ENCODE results near the gene RIN1. TPM values are rescaled to one million over a fixed set of nuclear protein-coding genes. Genes with fewer than 3 reads are reported as not detected.
A peak's percentile ranks its signal among the peaks of the same experiment; 100 is the strongest.
"Not testable (repeated sequence)": the region's sequence is repeated elsewhere in the genome, so short reads cannot be mapped to it uniquely, and the experiment has no call there.

Gene RIN1
- 10 to 100 TPM; 32.9 to 55.0 (median 49.8) TPM for total RNA-seq (2021; fragmentation: NEBNext Ultra II Directional; extraction: Animal tissue kit (Norgen Biotek cat#: 25700))
- long read RNA-seq, transcript RIN1-201 (10 exons, 2,693 nt), result major isoform, 24 of 46 reads
- long read RNA-seq, partial matches to known transcripts, result 13 of 46 reads
- long read RNA-seq, other reads (novel, unspliced or antisense), result 9 of 46 reads

GRCh38 chr11:66336234-66337102 lies at the start of gene RIN1:
RIN1 (minus strand) TSS chr11:66336434; CDS start chr11:66336402, 32 bp downstream.
- Mint-ChIP-seq H3K4me1 (ENCODE audit: low read depth) (peaks cover 33% of the 10 kb centered on the region), H3K9me3 (no peaks in the 10 kb centered on the region), H3K36me3 (ENCODE audit: low read depth) (peaks cover 23% of the 10 kb centered on the region), H3K4me3 (peak within 1 kb of the TSS; percentile 99), H3K27me3 (ENCODE audit: insufficient read depth) (peaks cover 14% of the 10 kb centered on the region), H3K27ac (peak within 1 kb of the TSS; percentile 100)
- TF ChIP-seq, protein P1, sequence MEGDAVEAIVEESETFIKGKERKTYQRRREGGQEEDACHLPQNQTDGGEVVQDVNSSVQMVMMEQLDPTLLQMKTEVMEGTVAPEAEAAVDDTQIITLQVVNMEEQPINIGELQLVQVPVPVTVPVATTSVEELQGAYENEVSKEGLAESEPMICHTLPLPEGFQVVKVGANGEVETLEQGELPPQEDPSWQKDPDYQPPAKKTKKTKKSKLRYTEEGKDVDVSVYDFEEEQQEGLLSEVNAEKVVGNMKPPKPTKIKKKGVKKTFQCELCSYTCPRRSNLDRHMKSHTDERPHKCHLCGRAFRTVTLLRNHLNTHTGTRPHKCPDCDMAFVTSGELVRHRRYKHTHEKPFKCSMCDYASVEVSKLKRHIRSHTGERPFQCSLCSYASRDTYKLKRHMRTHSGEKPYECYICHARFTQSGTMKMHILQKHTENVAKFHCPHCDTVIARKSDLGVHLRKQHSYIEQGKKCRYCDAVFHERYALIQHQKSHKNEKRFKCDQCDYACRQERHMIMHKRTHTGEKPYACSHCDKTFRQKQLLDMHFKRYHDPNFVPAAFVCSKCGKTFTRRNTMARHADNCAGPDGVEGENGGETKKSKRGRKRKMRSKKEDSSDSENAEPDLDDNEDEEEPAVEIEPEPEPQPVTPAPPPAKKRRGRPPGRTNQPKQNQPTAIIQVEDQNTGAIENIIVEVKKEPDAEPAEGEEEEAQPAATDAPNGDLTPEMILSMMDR (IDR thresholded peaks at IDR 0.05), result peak; percentile 73
- DNase-seq, result peak; percentile 100

DNA sequence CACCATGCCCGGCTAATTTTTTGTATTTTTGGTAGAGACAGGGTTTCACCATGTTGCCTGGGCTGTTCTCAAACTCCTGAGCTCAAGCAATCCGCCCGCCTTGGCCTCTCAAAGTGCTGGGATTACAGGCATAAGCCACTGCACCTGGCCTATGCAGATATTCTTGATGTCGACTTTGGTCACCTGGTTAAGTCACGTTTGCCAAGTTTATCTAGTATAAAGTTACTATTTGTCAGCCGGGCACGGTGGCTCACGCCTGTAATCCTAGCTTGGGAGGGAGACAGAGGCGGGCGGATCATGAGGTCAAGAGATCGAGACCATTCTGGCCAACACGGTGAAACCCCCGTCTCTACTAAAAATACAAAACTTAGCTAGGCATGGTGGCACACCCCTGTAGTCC lies 48.1 kb upstream of the RIN1 start:
- not testable (repeated sequence) for H3K27ac Mint-ChIP-seq; H3K36me3 Mint-ChIP-seq (ENCODE audit: low read depth); H3K9me3 Mint-ChIP-seq; H3K27me3 Mint-ChIP-seq (ENCODE audit: insufficient read depth); DNase-seq; H3K4me3 Mint-ChIP-seq
- peaks cover 12% of the 10 kb centered on the region for H3K4me1 Mint-ChIP-seq (ENCODE audit: low read depth)

GRCh38 chr11:66380264-66380663 lies 44.0 kb upstream of the RIN1 start:
- not testable (repeated sequence) for H3K9me3 Mint-ChIP-seq; H3K27ac Mint-ChIP-seq; H3K36me3 Mint-ChIP-seq (ENCODE audit: low read depth); H3K4me1 Mint-ChIP-seq (ENCODE audit: low read depth); H3K4me3 Mint-ChIP-seq; H3K27me3 Mint-ChIP-seq (ENCODE audit: insufficient read depth); DNase-seq

DNA sequence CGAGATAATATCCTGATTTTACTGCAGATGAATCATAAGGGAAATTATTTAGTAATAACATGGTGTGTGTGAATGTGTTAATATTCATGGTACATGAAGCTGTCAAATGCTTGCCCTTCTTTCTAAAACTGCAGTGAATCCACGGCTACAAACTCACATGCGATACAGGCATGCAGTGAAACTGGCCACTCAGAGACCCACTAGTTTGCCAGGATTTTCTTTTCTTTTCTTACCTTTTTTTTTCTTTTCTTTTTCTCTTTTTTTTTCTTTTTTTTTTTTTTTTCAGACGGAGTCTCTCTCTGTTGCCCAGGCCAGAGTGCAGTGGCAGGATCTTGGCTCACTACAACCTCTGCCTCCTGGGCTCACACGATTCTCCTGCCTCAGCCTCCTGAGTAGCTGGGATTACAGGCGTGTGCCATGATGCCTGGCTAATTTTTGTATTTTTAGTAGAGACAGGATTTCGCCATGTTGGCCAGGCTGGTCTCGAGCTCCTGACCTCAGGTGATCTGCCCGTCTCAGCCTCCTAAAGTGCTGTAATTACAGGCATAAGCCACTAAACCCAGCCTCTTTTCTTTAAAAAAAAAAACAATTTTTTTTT lies 37.6 kb upstream of the RIN1 start:
- not testable (repeated sequence) for H3K36me3 Mint-ChIP-seq (ENCODE audit: low read depth); H3K4me3 Mint-ChIP-seq; H3K27ac Mint-ChIP-seq; H3K9me3 Mint-ChIP-seq; DNase-seq
- Mint-ChIP-seq H3K27me3 (ENCODE audit: insufficient read depth) (peaks cover 26% of the 10 kb centered on the region), H3K4me1 (ENCODE audit: low read depth) (peaks cover 15% of the 10 kb centered on the region)

- Mint-ChIP-seq H3K4me3 (no peak overlapping the region), H3K36me3 (ENCODE audit: low read depth) (no peaks in the 10 kb centered on the region), H3K9me3 (no peaks in the 10 kb centered on the region), H3K4me1 (ENCODE audit: low read depth) (peaks cover 15% of the 10 kb centered on the region), H3K27ac (no peak overlapping the region), H3K27me3 (ENCODE audit: insufficient read depth) (peaks cover 32% of the 10 kb centered on the region)
- TF ChIP-seq, protein P1 (IDR thresholded peaks at IDR 0.05), result no peak
- no peak for DNase-seq
Measured at GRCh38 chr11:66373265-66373664, 37.0 kb upstream of the RIN1 start.

- Mint-ChIP-seq H3K27me3 (ENCODE audit: insufficient read depth) (peaks cover 33% of the 10 kb centered on the region), H3K36me3 (ENCODE audit: low read depth) (no peaks in the 10 kb centered on the region), H3K4me1 (ENCODE audit: low read depth) (peaks cover 15% of the 10 kb centered on the region), H3K4me3 (0 out of 2 replicates have a peak within 1 kb of the TSS, but pooled peaks have one; percentile 9), H3K9me3 (no peaks in the 10 kb centered on the region), H3K27ac (no peak within 1 kb of the TSS)
- TF ChIP-seq, protein P1 (IDR thresholded peaks at IDR 0.05), result no peak
- no peak for DNase-seq
Measured at GRCh38 chr11:66371627-66372415, 35.6 kb upstream of the RIN1 start, which contains the start of gene SLC29A2. SLC29A2 (minus strand) TSS chr11:66371760; CDS start chr11:66371591, 169 bp downstream.

Measured in HFFc6 (cell line).